HL-60 (cell line): Measurements from ENCODE around the gene DCBLD1.

ENCODE experiments used
- DNase-seq, 2 experiments: peaks; one replicate each; pipeline ENCODE4 v3.0.0-alpha.2; 2010 to 2020; ENCODE audit warnings: low read depth in 1 of 2, low spot score in 1 of 2
- H3K27ac ChIP-seq: fragments of 250-450 bp; sonication (Bioruptor Pico); replicated peaks from 2 replicates; pipeline ENCODE4 v1.5.1; 2020; ENCODE audit warnings: mild to moderate bottlenecking, moderate library complexity
- H3K27me3 ChIP-seq: fragments of 250-450 bp; sonication (Bioruptor Pico); 2 replicates; pipeline ENCODE4 v1.5.1; 2021; ENCODE audit warnings: mild to moderate bottlenecking, moderate library complexity; ENCODE audit not compliant: insufficient read depth, poor library complexity, severe bottlenecking
- H3K4me3 ChIP-seq: replicated peaks from 2 replicates; pipeline ENCODE4 v1.5.1; 2011; ENCODE audit warnings: mild to moderate bottlenecking, control low read depth, low read length; ENCODE audit not compliant: insufficient read depth
- CTCF ChIP-seq: IDR thresholded peaks from one replicate; pipeline ENCODE4 v1.5.1; 2011; ENCODE audit warnings: low read length, control low read depth, inconsistent platforms; ENCODE audit not compliant: insufficient read depth
- GABPA ChIP-seq: IDR thresholded peaks from 2 replicates; pipeline ENCODE4 v1.6.1; 2012; ENCODE audit warnings: low read depth
- POLR2AphosphoS5 ChIP-seq: IDR thresholded peaks from 2 replicates; pipeline ENCODE4 v1.6.1; 2012; ENCODE audit warnings: low read depth
- REST ChIP-seq: IDR thresholded peaks from 2 replicates; pipeline ENCODE4 v1.6.1; 2012; ENCODE audit warnings: low read depth; ENCODE audit not compliant: insufficient replicate concordance
- SPI1 ChIP-seq: IDR thresholded peaks from 2 replicates; pipeline ENCODE4 v1.6.1; 2012; ENCODE audit warnings: low read depth, mild to moderate bottlenecking, borderline replicate concordance

The DCBLD1 gene

GRCh38 chr6:117518870-117519269 is 36.4 kb downstream of the DCBLD1 start:
- no peak overlapping the region for H3K4me3 ChIP-seq

GRCh38 chr6:117520603-117521395 is 38.3 kb downstream of the DCBLD1 start:
- Histone ChIP-seq H3K27me3 (no peaks in the 10 kb centered on the region), H3K27ac (no peak overlapping the region), H3K4me3 (no peak overlapping the region)
- no peak for DNase-seq
- no peak for TF ChIP-seq SPI1
- no peak for TF ChIP-seq CTCF
- no peak for TF ChIP-seq POLR2AphosphoS5
- no peak for TF ChIP-seq GABPA
- no peak for TF ChIP-seq REST

More at GRCh38 chr6:117518870-117519269, 36.4 kb downstream of the DCBLD1 start:
- Histone ChIP-seq H3K27me3 (no peaks in the 10 kb centered on the region), H3K27ac (no peak overlapping the region)
- DNase-seq, result no peak
- TF ChIP-seq POLR2AphosphoS5, result no peak
- no peak for TF ChIP-seq SPI1
- TF ChIP-seq GABPA, result no peak
- TF ChIP-seq CTCF, result no peak
- no peak for TF ChIP-seq REST

- H3K27ac ChIP-seq, result no peak overlapping the region
- DNase-seq, result no peak
- H3K27me3 ChIP-seq, result no peaks in the 10 kb centered on the region
- no peak overlapping the region for H3K4me3 ChIP-seq
- TF ChIP-seq POLR2AphosphoS5 (no peak), CTCF (no peak), REST (no peak), GABPA (no peak), SPI1 (no peak)
Measured at GRCh38 chr6:117521791-117522502, 39.5 kb downstream of the DCBLD1 start.
